Lower leg skin (tissue), 4 donors: Measurements from ENCODE around the gene OGDHL. TPM values are rescaled to one million over a fixed set of nuclear protein-coding genes. Genes with fewer than 3 reads are reported as not detected.
A peak's percentile ranks its signal among the peaks of the same experiment; 100 is the strongest.

Experiments
- DNase-seq, 2 donors: peaks; one replicate each; pipeline ENCODE4 v3.0.0-alpha.2; 2019; ENCODE audit warnings: low spot score in 2 of 2
- H3K4me3 ChIP-seq: fragments of 200-600 bp; sonication (generic); 2 replicates; pipeline ENCODE4 v1.5.1; 2017; ENCODE audit warnings: mild to moderate bottlenecking, low read depth; ENCODE audit not compliant: poor library complexity, severe bottlenecking
- CTCF ChIP-seq, 3 donors: fragments of 450-650 bp; IDR thresholded peaks; one replicate each; pipeline ENCODE4 v1.5.1; 2016; ENCODE audit warnings: antibody characterized with exemption in 3 of 3, mild to moderate bottlenecking in 3 of 3, moderate library complexity in 2 of 3
- POLR2A ChIP-seq, 2 donors: fragments of 450-650 bp; IDR thresholded peaks; one replicate each; pipeline ENCODE4 v1.6.1; 2016 to 2017; ENCODE audit warnings: antibody characterized with exemption in 2 of 2, mild to moderate bottlenecking in 1 of 2, moderate library complexity in 1 of 2
- WGBS, 2 donors: methylation state at CpG; one replicate each; pipeline ENCODE4 v1.1.5; 2018; 5-methylcytosine and 5-hydroxymethylcytosine counted together
- intact Hi-C: fragments of 100-400 bp; cut with DNase I; formaldehyde crosslinking; loops from one replicate; pipeline ENCODE4 v1.15.0; 2023; ENCODE audit warnings: low total_unique reads
- total RNA-seq, 4 donors: library from RNA; depleted of rRNA; stranded (reverse); fragments of >200 nt; gene quantifications; one replicate each; pipeline ENCODE4 v1.1.0, GENCODE V29; 2016

OGDHL gene
- total RNA-seq, 4 donors from 2014 or later, result 0.10 to 0.16 TPM; not detected in 2

- 4 to 6% methylated on average over 23 to 26 of the region's 45 CpGs for WGBS, 2 donors
- intact Hi-C loops, result no loop called here
Measured at GRCh38 chr10:49768731-49769130, 6.6 kb upstream of the OGDHL start.

GRCh38 chr10:49768329-49768728, 6.2 kb upstream of the OGDHL start:
- no peak for TF ChIP-seq CTCF (IDR thresholded peaks at IDR 0.05)
- TF ChIP-seq POLR2A (IDR thresholded peaks at IDR 0.05), result no peak
- WGBS, 2 donors, result 0 to 7% methylated on average over 3 to 14 of the region's 38 CpGs
- no peak overlapping the region for H3K4me3 ChIP-seq
- intact Hi-C loops, result no loop called here
- peak in 1 of 2 donors; percentile 74 for DNase-seq

More at GRCh38 chr10:49768731-49769130, 6.6 kb upstream of the OGDHL start:
- H3K4me3 ChIP-seq, result no peak overlapping the region
- TF ChIP-seq CTCF (IDR thresholded peaks at IDR 0.05) (no peak), POLR2A (IDR thresholded peaks at IDR 0.05) (no peak)
- DNase-seq, result peak in 1 of 2 donors; percentile 46

- intact Hi-C loops, result no loop called here
- 54 to 55% methylated on average over 7 of the region's 7 CpGs for WGBS, 2 donors
- no peak for DNase-seq
- no peak overlapping the region for H3K4me3 ChIP-seq
- TF ChIP-seq CTCF (IDR thresholded peaks at IDR 0.05) (no peak), POLR2A (IDR thresholded peaks at IDR 0.05) (no peak)
Measured at GRCh38 chr10:49767752-49768151, 5.6 kb upstream of the OGDHL start.

- intact Hi-C loops, result no loop called here
- WGBS, 2 donors, result 63 to 86% methylated on average over 2 of the region's 2 CpGs
- TF ChIP-seq CTCF (IDR thresholded peaks at IDR 0.05) (no peak), POLR2A (IDR thresholded peaks at IDR 0.05) (no peak)
- no peak overlapping the region for H3K4me3 ChIP-seq
- DNase-seq, result no peak
Measured at GRCh38 chr10:49766484-49766883, 4.4 kb upstream of the OGDHL start.

GRCh38 chr10:49762566-49762877, 399 bp upstream of the OGDHL start:
- TF ChIP-seq CTCF (IDR thresholded peaks at IDR 0.05) (no peak), POLR2A (IDR thresholded peaks at IDR 0.05) (no peak)
- 33% methylated on average over 4 of the region's 4 CpGs for WGBS, 2 donors
- intact Hi-C loops, result no loop called here
- DNase-seq, result no peak
- no peak overlapping the region for H3K4me3 ChIP-seq

GRCh38 chr10:49761201-49761788, 828 bp downstream of the OGDHL start:
- TF ChIP-seq CTCF (IDR thresholded peaks at IDR 0.05), result no peak
- TF ChIP-seq POLR2A (IDR thresholded peaks at IDR 0.05), result no peak
- no peak overlapping the region for H3K4me3 ChIP-seq
- WGBS, 2 donors, result 42 to 92% methylated on average over 2 to 6 of the region's 16 CpGs
- intact Hi-C loops, result no loop called here
- peak in 1 of 2 donors; percentile 42 for DNase-seq
